Cardiac fibroblast (primary cell): ENCODE measurements around the gene CRYBG2.
"Not testable (repeated sequence)": the region's sequence is repeated elsewhere in the genome, so short reads cannot be mapped to it uniquely, and the experiment has no call there.

Source experiments
- DNase-seq, 2 donors: peaks; one replicate each; pipeline versions ENCODE4 v3.0.0 to v3.0.0-alpha.2; 2010; ENCODE audit warnings: low read depth in 2 of 2
- H3K4me3 ChIP-seq, 2 donors: replicated peaks in 1 of 2; 1 replicate in 1 of 2; 2 replicates in 1 of 2; pipeline ENCODE4 v1.5.1; 2011; ENCODE audit warnings: low read depth in 2 of 2, low read length in 2 of 2, mild to moderate bottlenecking in 2 of 2, moderate library complexity in 1 of 2
- TF ChIP-seq, protein P1 (sequence below): IDR thresholded peaks from one replicate; pipeline ENCODE4 v1.5.1; 2011; ENCODE audit warnings: low read depth, mild to moderate bottlenecking, low read length, inconsistent platforms

CRYBG2 gene

DNA sequence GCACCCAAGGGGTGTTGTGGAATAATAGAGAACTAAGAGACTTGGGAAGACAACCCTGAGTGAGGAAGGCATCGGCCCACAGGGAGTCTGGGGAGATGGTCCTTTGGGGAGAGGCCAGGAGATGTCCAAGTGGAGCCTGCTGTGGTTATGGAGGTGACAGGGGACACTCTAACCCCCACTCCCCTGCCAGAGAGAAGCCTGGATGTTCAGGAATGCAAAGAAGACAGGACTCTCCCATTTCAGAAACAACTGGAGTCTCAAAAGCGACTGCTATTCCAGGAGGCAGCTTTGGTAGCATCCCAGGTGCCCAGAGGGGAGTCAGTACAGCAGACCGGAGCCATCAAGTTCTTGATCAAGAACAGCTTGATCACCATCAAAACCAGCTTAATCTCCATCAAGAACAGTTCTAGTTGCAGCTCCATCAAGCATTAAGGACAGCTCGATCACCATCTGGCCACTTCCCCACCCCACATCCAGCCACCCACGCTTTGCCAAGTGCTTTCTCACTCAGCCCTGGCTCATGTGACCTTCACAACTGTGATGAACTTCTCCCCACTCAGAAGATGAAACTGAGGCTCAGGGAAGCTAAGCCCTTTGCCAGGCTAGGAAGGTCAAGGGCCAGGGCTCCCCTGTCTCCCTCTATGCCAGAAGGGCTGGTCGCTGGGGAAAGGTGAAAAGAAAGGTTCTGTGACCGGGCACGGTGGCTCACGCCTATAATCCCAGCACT, 35.4 kb downstream of the CRYBG2 start:
- DNase-seq, result no peak
- TF ChIP-seq, protein P1, sequence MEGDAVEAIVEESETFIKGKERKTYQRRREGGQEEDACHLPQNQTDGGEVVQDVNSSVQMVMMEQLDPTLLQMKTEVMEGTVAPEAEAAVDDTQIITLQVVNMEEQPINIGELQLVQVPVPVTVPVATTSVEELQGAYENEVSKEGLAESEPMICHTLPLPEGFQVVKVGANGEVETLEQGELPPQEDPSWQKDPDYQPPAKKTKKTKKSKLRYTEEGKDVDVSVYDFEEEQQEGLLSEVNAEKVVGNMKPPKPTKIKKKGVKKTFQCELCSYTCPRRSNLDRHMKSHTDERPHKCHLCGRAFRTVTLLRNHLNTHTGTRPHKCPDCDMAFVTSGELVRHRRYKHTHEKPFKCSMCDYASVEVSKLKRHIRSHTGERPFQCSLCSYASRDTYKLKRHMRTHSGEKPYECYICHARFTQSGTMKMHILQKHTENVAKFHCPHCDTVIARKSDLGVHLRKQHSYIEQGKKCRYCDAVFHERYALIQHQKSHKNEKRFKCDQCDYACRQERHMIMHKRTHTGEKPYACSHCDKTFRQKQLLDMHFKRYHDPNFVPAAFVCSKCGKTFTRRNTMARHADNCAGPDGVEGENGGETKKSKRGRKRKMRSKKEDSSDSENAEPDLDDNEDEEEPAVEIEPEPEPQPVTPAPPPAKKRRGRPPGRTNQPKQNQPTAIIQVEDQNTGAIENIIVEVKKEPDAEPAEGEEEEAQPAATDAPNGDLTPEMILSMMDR, result no peak
- H3K4me3 ChIP-seq, result no peak overlapping the region

DNA sequence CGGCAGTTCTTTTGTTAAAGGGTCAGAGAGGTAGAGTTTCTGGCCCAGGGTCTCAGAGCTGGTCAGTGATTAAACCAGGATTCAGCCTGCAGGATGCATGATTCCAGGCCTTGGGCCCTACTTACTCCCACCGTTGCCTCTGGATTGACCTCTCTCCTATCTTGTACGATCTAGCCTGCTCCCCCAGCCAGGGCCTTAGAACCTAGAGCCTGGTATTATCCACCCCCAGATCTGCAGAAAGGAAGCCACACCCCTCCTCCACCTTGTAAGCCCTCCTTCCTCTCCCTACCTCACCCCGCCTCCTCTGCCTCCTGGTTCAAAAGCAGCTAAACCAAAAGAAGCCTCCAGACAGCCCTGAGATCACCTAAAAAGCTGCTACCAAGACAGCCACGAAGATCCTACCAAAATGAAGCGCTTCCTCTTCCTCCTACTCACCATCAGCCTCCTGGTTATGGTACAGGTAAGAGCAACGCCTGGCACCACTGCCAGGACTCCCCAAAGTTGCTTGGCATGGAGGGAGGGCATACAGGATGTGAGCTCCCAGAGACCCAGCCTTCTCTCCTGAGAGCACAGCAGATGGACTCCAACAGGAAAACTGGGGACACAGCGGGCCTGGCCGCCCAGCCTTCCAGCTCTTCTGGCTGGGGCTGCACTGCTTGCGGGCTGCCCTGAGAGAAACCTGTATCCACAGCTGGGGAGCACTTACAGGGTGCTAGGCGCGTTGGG, 36.2 kb downstream of the CRYBG2 start, which contains the start of gene CD52:
TSS of gene CD52 (plus strand) at position 347 of the 726 bp plus-strand sequence. CDS start at position 407, 60 bp downstream.
- DNase-seq, result no peak
- H3K4me3 ChIP-seq, result no peak within 1 kb of the TSS
- TF ChIP-seq, protein P1, result no peak

DNA sequence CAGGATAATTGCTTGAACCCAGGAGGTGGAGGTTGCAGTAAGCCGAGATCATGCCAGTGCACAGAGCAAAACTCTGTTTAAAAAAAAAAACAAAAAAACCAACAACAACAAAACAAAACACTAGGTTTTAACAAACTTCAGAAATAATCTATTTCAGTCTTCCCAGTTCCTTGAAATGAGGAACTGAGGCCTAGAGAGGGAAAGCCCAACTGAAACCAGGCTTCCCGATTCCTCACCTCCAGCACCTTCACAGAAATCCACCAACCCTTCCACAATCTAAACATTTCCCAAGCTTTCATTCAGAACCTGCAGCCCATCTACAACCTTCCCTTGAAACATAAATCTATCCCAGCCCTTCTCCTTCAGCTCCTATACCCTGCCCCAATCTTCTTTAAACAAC, 36.8 kb downstream of the CRYBG2 start:
- no peak overlapping the region for H3K4me3 ChIP-seq
- TF ChIP-seq, protein P1, result no peak
- DNase-seq, result no peak

DNA sequence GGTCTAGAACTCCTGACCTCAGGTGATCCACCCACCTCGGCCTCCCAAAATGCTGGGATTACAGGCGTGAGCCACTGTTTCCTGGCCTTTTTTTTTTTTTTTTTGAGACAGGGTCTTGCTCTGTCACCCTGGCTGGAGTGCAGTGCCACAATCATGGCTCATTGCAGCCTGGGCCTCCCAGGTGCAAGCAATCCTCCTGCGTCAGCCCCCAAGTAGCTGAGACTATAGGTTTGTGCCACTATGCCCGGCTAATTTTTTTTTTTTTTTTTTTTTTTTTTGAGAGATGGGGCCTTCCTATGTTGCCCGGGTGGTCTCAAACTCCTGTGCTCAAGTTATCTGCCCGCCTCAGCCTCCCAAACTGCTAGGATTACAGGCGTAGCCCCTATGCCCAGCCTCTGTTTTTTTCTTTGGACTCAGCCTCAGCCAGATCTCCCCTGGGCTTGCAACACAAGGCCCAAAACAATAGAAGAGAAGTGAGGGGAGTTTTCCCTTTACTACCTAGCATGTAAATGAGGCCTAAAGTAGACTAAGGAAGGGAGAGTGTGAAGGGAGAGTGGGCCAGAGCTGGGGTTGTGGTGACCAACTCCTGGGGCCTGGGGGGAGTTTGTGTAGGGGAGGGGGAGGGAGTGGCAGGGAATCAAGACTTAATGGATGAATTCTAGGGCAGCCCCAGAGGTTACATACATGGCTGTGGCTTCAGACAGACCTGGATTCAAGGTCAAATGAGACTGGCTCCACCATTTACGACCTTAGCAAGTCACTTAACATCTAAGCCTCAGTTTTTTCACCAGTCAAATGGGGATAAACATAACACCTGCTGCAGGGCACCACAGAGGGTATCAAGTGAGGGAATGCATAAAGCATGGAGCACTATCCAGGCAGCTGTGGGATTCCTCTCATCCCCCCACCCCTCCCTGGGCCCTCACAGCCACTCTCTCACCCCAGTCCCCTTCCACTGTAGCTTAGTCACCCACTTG, 37.8 kb downstream of the CRYBG2 start:
- H3K4me3 ChIP-seq, result no peak overlapping the region
- DNase-seq, result no peak
- TF ChIP-seq, protein P1, result no peak

DNA sequence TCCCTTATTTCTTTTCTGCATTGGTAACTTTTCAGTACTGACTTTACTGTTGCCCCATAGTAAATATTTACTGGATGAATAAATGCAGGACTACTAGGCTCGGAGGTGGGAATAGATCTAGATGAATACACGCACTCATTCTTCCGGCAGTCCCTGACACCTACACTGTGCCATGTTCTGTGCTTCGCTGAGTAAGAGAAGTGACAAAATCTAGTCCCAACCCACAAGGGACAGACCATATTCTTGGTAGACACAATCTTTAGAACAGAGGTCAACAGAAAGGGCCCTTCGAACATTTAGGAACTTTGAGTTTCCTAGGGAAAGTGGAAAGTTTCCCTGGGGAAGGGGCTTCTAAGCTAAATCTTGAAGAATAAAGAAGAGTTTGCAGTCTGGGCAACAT, 39.4 kb downstream of the CRYBG2 start:
- TF ChIP-seq, protein P1, result no peak
- no peak for DNase-seq
- H3K4me3 ChIP-seq, result no peak overlapping the region

DNA sequence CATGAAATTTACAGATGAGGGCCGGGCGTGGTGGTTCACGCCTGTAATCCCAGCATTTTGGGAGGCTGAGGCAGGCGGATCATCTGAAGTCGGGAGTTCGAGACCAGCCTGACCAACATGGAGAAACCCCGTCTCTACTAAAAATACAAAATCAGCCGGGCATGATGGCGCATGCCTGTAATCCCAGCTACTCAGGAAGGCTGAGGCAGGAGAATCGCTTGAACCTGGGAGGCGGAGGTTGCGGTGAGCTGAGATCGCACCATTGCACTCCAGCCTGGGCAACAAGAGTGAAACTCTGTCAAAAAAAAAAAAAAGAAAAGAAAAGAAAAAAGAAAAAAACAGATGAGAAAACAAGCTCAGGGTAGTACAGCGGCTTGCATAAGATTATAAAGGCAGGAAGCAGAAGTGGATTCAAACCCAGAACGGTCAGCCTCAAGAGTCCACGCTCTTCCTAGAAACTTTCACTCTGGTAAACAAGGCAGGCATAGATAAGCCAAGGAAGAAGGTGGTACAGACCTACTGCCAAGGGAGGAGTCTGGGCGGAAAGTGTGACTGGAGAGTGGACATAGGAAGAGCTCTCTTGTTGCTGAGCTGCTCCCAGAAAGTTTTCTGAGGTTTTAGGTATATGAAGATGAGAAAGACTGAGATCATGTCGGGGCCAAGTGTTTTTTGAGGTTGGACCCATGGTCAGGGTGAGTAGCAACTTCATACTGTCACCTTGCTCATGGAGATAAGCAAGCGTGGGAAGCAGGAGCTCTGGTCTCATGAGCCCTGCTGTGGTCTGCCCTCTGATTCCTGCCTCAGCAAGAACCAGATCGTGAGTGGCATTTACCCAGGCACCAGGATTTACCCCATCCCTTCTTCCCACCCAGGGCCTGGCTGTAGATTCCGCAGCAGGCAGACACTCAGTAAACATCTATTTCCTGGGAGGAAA, 45.7 kb downstream of the CRYBG2 start:
- H3K4me3 ChIP-seq, DNase-seq: not testable (repeated sequence)
